Peyer's patch (tissue), 4 donors: ENCODE data around the gene MBD4. TPM values are rescaled to one million over a fixed set of nuclear protein-coding genes. Genes with fewer than 3 reads are reported as not detected.
A peak's percentile ranks its signal among the peaks of the same experiment; 100 is the strongest.

Experiments used
- DNase-seq, 3 donors: peaks; one replicate each; pipeline ENCODE4 v3.0.0-alpha.2; 2017 to 2019
- H3K27ac ChIP-seq, 4 donors: fragments of 200-600 bp; sonication (generic); one replicate each; pipeline ENCODE4 v1.5.1; 2016 to 2019
- H3K27me3 ChIP-seq, 2 donors: fragments of 200-600 bp; sonication (generic); one replicate each; pipeline ENCODE4 v1.5.1; 2019
- H3K36me3 ChIP-seq, 3 donors: fragments of 200-600 bp; sonication (generic); one replicate each; pipeline ENCODE4 v1.5.1; 2016 to 2019
- H3K4me1 ChIP-seq, 4 donors: fragments of 200-600 bp; sonication (generic); one replicate each; pipeline ENCODE4 v1.5.1; 2016 to 2019
- H3K4me3 ChIP-seq, 4 donors: fragments of 200-600 bp; sonication (generic); 1 replicate in 3 of 4; 2 replicates in 1 of 4; pipeline ENCODE4 v1.5.1; 2016 to 2019; ENCODE audit warnings: mild to moderate bottlenecking in 1 of 4
- H3K9me3 ChIP-seq, 4 donors: fragments of 200-600 bp; sonication (generic); one replicate each; pipeline ENCODE4 v1.5.1; 2016 to 2019; ENCODE audit warnings: mild to moderate bottlenecking in 1 of 4
- CTCF ChIP-seq, 6 experiments: fragments of 450-650 bp in 4 of 6; fragments of 200-600 bp in 2 of 6; sonication (generic) in 1 of 6; IDR thresholded peaks; one replicate each; pipeline ENCODE4 v1.5.1; 2017 to 2019; ENCODE audit warnings: antibody characterized with exemption in 6 of 6, mild to moderate bottlenecking in 3 of 6, moderate library complexity in 1 of 6
- POLR2A ChIP-seq, 2 donors: fragments of 450-650 bp; IDR thresholded peaks; one replicate each; pipeline ENCODE4 v1.5.1; 2017; ENCODE audit warnings: antibody characterized with exemption in 2 of 2, mild to moderate bottlenecking in 2 of 2, moderate library complexity in 2 of 2
- total RNA-seq, 4 donors: library from RNA; depleted of rRNA; stranded (reverse); fragments of >200 nt; gene quantifications; one replicate each; pipeline ENCODE4 v1.1.0, GENCODE V29; 2016

MBD4 gene
- total RNA-seq, 4 donors from 2014 or later: 19.8 to 106 (median 38.3) TPM

DNA sequence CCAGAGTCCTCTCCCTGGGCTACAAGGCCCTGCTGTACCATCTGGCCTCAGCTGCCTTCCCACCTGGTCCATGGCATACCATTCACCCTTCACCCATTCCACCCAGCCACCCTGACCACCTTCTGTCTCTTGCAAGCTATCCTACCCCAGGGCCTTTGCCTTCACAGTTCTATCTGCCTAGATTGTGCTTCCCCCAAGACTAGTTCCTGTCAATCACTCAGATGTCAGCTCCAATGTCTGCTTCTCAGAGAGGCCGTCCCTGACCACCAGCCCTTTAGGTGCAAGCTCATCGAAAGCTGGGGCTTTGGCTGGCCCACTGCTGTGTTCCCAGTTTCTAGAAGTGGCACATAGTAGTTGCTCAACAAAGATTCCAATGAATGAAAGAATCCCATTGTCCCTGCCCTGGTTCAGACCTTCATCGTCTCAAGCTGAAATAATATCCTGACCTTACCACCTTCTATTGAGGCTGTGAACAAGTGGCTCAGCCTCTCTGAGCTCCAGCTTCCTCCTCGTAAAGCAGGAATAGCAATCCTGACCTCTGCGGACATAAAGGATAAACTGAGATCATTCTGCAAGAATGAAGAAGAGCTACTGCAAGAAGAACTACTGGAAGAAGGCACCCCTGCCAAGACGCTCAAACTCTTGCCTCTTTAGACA lies 27.1 kb downstream of the MBD4 start:
- Histone ChIP-seq H3K9me3 (no peaks in the 10 kb centered on the region), H3K36me3 (no peaks in the 10 kb centered on the region), H3K27ac (peak overlapping the region in 2 of 4 donors; percentile 36 to 51), H3K27me3 (no peaks in the 10 kb centered on the region), H3K4me3 (no peak overlapping the region), H3K4me1 (peaks cover 0 to 10% (median 0%) of the 10 kb centered on the region in 4 donors)
- TF ChIP-seq CTCF (IDR thresholded peaks at IDR 0.05) (no peak), POLR2A (IDR thresholded peaks at IDR 0.05) (no peak)
- no peak for DNase-seq

DNA sequence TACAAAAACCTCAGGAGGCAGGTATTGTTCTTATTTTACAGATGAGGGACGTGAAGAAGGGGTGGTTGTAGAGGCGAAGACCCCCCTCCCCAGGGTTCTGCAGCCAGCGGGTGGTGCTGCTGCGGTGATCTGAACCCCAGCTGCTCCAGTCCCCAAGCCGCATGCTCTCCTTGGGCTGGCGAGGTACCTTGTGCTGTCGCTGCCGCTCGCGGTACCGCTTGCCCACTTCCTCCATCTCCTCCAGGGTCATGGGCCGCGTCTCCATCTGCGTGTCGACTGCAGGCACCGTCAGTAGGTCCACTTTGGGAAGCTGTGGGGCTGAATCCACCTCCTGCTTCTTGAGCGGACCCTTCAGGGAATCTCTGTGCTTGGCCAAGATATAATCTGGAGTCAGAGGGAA lies 28.8 kb downstream of the MBD4 start:
- Histone ChIP-seq H3K27ac (no peak overlapping the region), H3K27me3 (no peaks in the 10 kb centered on the region), H3K9me3 (no peaks in the 10 kb centered on the region), H3K36me3 (no peaks in the 10 kb centered on the region), H3K4me3 (no peak overlapping the region), H3K4me1 (peaks cover 0 to 10% (median 0%) of the 10 kb centered on the region in 4 donors)
- TF ChIP-seq POLR2A (IDR thresholded peaks at IDR 0.05) (no peak), CTCF (IDR thresholded peaks at IDR 0.05) (no peak)
- no peak for DNase-seq

DNA sequence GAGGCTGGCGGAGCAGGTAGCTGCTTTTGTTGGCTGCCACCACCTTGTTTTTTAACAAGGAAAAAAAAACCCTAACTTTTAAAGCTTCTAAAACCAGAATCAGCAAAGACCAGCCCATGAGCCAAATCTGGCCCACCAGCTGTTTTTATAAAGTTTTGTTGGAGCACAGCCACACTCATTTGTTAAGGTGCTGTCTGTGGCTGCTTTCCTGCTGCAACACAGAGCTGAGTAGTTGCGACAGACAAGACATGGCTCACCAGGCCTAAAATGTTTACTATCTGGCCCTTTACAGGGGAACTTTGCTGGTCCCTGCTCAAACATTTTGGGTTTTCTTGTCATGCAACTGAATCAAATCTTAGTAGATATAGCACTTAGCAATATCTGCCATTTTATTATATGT lies 30.2 kb downstream of the MBD4 start:
- peaks cover 0 to 10% (median 0%) of the 10 kb centered on the region in 4 donors for H3K4me1 ChIP-seq
- H3K9me3 ChIP-seq: no peaks in the 10 kb centered on the region
- no peak for DNase-seq
- no peak for TF ChIP-seq CTCF (IDR thresholded peaks at IDR 0.05)
- H3K4me3 ChIP-seq: no peak overlapping the region
- H3K27ac ChIP-seq: no peak overlapping the region
- H3K27me3 ChIP-seq: no peaks in the 10 kb centered on the region
- no peaks in the 10 kb centered on the region for H3K36me3 ChIP-seq

- Histone ChIP-seq H3K27ac (no peak overlapping the region), H3K4me3 (no peak overlapping the region), H3K4me1 (no peaks in the 10 kb centered on the region), H3K9me3 (no peaks in the 10 kb centered on the region), H3K27me3 (no peaks in the 10 kb centered on the region), H3K36me3 (no peaks in the 10 kb centered on the region)
- no peak for DNase-seq
- TF ChIP-seq POLR2A (IDR thresholded peaks at IDR 0.05) (no peak), CTCF (IDR thresholded peaks at IDR 0.05) (no peak)
Measured at GRCh38 chr3:129404610-129405009, 35.1 kb downstream of the MBD4 start.

DNA sequence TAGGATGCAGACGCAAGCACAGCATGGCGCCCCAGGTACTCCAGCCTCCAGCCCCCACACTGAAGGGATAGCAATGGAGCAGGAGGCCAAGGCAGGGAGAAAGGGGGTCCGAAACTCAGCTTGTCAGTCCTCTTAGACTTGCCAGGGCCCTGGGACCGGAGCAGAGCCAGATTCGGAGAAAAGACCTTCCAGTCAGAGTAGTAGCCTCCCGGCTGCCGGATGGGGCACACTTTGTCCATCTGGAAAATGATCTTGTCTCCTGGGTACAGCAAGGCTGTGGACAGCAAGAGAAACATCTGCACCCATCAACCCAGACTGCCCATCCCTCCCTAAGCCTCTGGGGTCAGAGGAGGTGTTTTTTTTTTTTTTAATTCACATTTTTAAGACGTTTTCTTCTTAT lies 35.6 kb downstream of the MBD4 start:
- no peak for TF ChIP-seq POLR2A (IDR thresholded peaks at IDR 0.05)
- no peak for TF ChIP-seq CTCF (IDR thresholded peaks at IDR 0.05)
- no peak overlapping the region for H3K27ac ChIP-seq
- no peaks in the 10 kb centered on the region for H3K27me3 ChIP-seq
- DNase-seq: no peak
- no peaks in the 10 kb centered on the region for H3K4me1 ChIP-seq
- no peak overlapping the region for H3K4me3 ChIP-seq
- no peaks in the 10 kb centered on the region for H3K36me3 ChIP-seq
- H3K9me3 ChIP-seq: no peaks in the 10 kb centered on the region

DNA sequence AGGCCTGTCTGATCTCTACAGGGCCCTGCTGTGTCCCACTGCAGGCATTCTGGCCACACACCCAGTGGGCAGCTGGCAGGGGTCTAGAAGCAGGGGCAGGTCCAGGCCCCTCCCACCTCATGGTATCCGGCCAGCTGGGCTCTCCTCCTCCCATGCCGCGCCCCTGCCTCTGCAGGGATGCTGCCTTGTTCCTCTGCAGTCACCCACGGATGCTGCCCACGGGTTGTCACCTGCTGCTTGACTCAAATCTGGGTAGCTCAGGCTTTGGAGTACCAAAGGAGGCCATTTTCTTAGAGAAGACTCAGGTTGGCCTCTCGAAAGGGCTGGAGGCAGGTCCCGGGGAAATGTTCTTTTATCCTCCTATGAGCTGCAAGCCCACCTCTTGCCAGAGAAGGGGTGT lies 36.3 kb downstream of the MBD4 start:
- no peak overlapping the region for H3K27ac ChIP-seq
- no peak for DNase-seq
- no peak for TF ChIP-seq POLR2A (IDR thresholded peaks at IDR 0.05)
- no peak for TF ChIP-seq CTCF (IDR thresholded peaks at IDR 0.05)
- no peaks in the 10 kb centered on the region for H3K36me3 ChIP-seq
- peaks cover 0 to 3% (median 1%) of the 10 kb centered on the region in 4 donors for H3K4me1 ChIP-seq
- H3K27me3 ChIP-seq: no peaks in the 10 kb centered on the region
- H3K4me3 ChIP-seq: no peak overlapping the region
- no peaks in the 10 kb centered on the region for H3K9me3 ChIP-seq
